Activated naive CD4-positive, alpha-beta T cell treated with anti-CD3 and anti-CD28 coated beads, Interleukin-2, amount 50 U/mL, for 72 hours (primary cell): Measurements from ENCODE around the gene C1orf53. TPM values are rescaled to one million over a fixed set of nuclear protein-coding genes. Genes with fewer than 3 reads are reported as not detected.
A peak's percentile ranks its signal among the peaks of the same experiment; 100 is the strongest.

ENCODE experiments used
- ATAC-seq, 2 donors: fragments of 150-1000 bp; cut with Tn5 transposase; 2 replicates each; pipeline ENCODE4 v1.10.0; 2021; ENCODE audit warnings: mild to moderate bottlenecking in 2 of 2, moderate library complexity in 2 of 2
- DNase-seq, 2 donors: peaks; one replicate each; pipeline ENCODE4 v3.0.0; 2021 to 2022; ENCODE audit warnings: low spot score in 2 of 2
- H3K27ac Mint-ChIP-seq, 2 donors: one replicate each; pipeline ENCODE4 v1.8.0; 2022; ENCODE audit warnings: mild to moderate bottlenecking in 2 of 2, mixed read lengths in 2 of 2
- H3K36me3 Mint-ChIP-seq, 2 donors: one replicate each; pipeline ENCODE4 v1.8.0; 2022; ENCODE audit warnings: mixed read lengths in 2 of 2
- H3K9me3 Mint-ChIP-seq, 2 donors: one replicate each; pipeline ENCODE4 v1.8.0; 2022; ENCODE audit warnings: mixed read lengths in 2 of 2
- total RNA-seq, 2 donors: library from RNA; stranded (reverse); gene quantifications; one replicate each; pipeline ENCODE4 v1.2.3, GENCODE V29; 2022

The C1orf53 gene
- total RNA-seq, 2 donors from 2014 or later: 1.9 TPM; not detected in 1

- H3K9me3 Mint-ChIP-seq: no peaks in the 10 kb centered on the region
- no peak for DNase-seq
- H3K36me3 Mint-ChIP-seq: peaks cover 1 to 9% of the 10 kb centered on the region in 2 donors
- no peak overlapping the region for H3K27ac Mint-ChIP-seq
- no peak for ATAC-seq
These were observed 12.9 kb downstream of the C1orf53 start for GRCh38 chr1:197915260-197915861.

- no peak for ATAC-seq
- H3K36me3 Mint-ChIP-seq: peaks cover 6 to 7% of the 10 kb centered on the region in 2 donors
- H3K9me3 Mint-ChIP-seq: no peaks in the 10 kb centered on the region
- DNase-seq: no peak
- H3K27ac Mint-ChIP-seq: no peak overlapping the region
These were observed 13.6 kb downstream of the C1orf53 start for GRCh38 chr1:197915862-197916499.

GRCh38 chr1:197916500-197916983 lies 14.1 kb downstream of the C1orf53 start:
- no peaks in the 10 kb centered on the region for H3K9me3 Mint-ChIP-seq
- peaks cover 10 to 11% of the 10 kb centered on the region in 2 donors for H3K36me3 Mint-ChIP-seq
- ATAC-seq: no peak
- H3K27ac Mint-ChIP-seq: no peak overlapping the region
- DNase-seq: no peak

- DNase-seq (no peak), ATAC-seq (peak; percentile 33 to 35)
- Mint-ChIP-seq H3K36me3 (peaks cover 10 to 11% of the 10 kb centered on the region in 2 donors), H3K27ac (no peak overlapping the region), H3K9me3 (no peaks in the 10 kb centered on the region)
These were observed 15.6 kb downstream of the C1orf53 start for GRCh38 chr1:197917805-197918651.

GRCh38 chr1:197918807-197919345 lies 16.4 kb downstream of the C1orf53 start:
- peaks cover 10 to 11% of the 10 kb centered on the region in 2 donors for H3K36me3 Mint-ChIP-seq
- H3K27ac Mint-ChIP-seq: no peak overlapping the region

DNA sequence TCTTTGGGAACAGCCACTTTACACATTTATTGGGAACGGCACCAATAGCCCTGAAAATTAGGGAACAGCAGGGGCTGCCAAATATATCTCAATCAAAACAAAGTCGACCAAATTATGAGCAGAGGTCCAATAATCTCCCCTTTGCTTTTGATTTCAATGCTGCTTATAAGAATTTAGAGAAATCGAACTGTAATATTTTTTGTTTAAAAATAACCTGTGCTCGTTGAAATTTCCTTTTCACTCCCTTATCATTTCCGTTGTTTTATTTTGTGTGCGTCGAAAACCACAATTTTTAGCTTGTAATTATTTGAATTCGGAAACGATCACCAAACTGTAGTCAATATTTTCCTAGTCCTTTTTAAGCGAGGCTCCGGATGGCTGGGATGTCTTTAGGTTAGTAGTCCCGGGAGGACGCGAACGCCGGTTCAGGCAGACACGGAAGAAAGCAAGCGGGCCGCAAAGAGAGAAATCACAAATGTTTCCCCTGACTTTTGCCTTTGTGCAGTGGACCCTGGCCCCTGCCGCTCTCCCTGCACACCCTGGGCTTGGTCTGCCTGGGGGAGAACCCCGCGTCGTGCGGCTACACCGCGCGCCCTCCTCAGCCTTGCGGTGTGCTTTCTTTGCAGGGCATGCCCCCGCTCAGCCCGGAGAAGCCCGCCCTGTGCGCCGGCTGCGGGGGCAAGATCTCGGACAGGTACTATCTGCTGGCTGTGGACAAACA lies 17.1 kb downstream of the C1orf53 start:
- ATAC-seq (peak in 1 of 2 donors; percentile 32), DNase-seq (no peak)
- H3K27ac Mint-ChIP-seq: no peak overlapping the region
- H3K9me3 Mint-ChIP-seq: no peaks in the 10 kb centered on the region
- H3K36me3 Mint-ChIP-seq: peaks cover 10 to 11% of the 10 kb centered on the region in 2 donors

More at GRCh38 chr1:197918807-197919345, 16.4 kb downstream of the C1orf53 start:
- ATAC-seq: no peak
- no peaks in the 10 kb centered on the region for H3K9me3 Mint-ChIP-seq
- DNase-seq: no peak

DNA sequence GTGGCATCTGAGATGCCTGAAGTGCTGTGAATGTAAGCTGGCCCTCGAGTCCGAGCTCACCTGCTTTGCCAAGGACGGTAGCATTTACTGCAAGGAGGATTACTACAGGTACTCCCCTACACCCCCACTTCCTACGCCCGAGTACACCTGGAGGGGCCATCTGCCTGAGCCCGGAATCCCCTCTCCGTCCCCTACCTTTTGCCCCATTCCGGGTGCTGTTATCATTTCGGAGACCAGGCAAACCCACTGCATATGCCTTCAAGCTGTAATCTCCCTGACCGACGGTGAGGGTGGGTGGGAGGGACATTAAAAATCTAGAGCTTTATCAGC lies 17.6 kb downstream of the C1orf53 start:
- no peaks in the 10 kb centered on the region for H3K9me3 Mint-ChIP-seq
- ATAC-seq: peak in 1 of 2 donors; percentile 7
- H3K36me3 Mint-ChIP-seq: peaks cover 10 to 11% of the 10 kb centered on the region in 2 donors
- DNase-seq: no peak
- no peak overlapping the region for H3K27ac Mint-ChIP-seq

DNA sequence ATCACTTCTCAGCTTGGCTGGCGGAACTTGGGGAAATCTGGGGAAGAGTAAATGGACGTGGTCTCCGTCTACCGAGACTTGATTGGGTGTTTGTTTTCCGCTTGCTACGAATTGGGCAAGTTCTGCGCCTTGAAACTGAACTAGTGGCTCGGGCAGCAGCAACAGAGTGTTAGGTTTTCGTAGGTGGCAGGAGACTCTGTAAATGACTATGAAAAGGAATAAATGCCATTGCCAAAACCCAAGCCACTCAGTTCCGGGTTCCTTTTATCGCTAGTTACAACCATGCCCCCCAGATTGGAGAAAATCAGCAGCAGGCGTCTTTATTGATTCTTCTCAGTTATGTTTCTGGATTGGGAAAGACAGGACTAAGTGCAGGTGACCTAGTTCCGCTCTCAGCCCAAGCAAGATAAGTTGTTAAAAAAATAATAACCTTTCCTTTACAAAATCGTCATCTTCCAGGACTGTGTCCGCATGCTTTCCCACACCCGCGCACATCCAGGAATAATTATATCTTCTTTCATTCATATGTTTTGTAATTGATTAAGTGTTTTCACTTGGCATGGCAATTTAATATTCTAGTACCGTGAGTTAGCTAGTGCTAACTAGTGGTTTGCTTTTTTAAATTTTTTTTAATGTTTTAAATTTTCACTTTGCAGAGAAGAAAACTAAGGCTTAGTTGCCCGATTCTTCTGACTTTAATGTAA lies 18.1 kb downstream of the C1orf53 start:
- no peaks in the 10 kb centered on the region for H3K9me3 Mint-ChIP-seq
- peaks cover 10 to 11% of the 10 kb centered on the region in 2 donors for H3K36me3 Mint-ChIP-seq
- ATAC-seq (peak in 1 of 2 donors; percentile 27), DNase-seq (no peak)
- H3K27ac Mint-ChIP-seq: no peak overlapping the region

DNA sequence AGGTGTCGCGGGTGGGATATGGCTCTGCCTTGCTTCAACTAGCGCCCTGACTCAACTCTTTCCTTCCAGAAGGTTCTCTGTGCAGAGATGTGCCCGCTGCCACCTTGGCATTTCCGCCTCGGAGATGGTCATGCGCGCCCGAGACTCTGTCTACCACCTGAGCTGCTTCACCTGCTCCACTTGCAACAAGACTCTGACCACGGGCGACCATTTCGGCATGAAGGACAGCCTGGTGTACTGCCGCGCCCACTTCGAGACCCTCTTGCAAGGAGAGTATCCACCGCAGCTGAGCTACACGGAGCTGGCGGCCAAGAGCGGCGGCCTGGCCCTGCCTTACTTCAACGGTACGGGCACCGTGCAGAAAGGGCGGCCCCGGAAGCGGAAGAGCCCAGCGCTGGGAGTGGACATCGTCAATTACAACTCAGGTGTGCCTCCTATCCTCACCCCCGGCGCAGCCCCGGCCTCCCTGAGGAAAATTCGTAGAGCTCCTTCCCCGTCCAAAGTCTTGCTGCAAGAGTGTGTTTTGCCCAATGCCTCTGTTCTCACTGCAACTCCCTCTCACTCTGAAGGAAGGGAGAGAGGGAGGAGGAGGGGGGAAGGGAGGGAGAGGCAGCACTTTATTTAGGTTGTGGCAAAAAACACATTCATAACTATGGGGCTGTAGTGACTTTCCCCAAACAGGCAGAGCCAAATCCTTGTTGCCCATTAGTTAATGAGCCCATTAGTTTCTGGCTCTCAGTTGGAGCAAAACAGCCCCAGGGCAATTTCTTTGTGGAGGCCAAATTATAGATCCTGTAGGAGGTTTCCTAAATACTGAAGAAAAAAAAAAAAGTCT lies 19.0 kb downstream of the C1orf53 start:
- Mint-ChIP-seq H3K9me3 (no peaks in the 10 kb centered on the region), H3K36me3 (peaks cover 10 to 11% of the 10 kb centered on the region in 2 donors), H3K27ac (no peak overlapping the region)
- DNase-seq (no peak), ATAC-seq (no peak)

GRCh38 chr1:197922070-197922390 lies 19.6 kb downstream of the C1orf53 start:
- Mint-ChIP-seq H3K36me3 (peaks cover 10 to 11% of the 10 kb centered on the region in 2 donors), H3K9me3 (no peaks in the 10 kb centered on the region), H3K27ac (no peak overlapping the region)
- ATAC-seq (no peak), DNase-seq (no peak)

DNA sequence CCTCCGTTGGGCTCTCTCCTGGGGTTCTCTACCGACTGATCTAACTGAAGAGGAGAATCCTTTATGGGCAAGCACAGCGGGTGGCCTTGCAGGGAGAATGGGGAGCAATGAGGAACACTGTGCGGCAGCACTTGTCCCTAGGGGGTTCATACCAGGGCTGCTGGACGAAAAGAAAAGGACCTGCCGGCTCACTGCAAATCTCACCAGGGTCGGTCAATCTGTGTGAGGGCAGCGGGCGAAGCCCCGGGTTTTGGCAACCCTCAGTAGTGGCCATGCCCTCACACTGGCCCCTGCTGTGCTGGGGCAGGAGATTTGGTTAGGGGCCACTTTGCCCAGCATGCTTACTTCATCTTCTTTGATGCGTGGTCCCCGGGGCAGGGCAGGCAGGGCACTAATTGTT lies 20.6 kb downstream of the C1orf53 start:
- DNase-seq (no peak), ATAC-seq (no peak)
- Mint-ChIP-seq H3K9me3 (no peaks in the 10 kb centered on the region), H3K36me3 (peaks cover 5 to 11% of the 10 kb centered on the region in 2 donors), H3K27ac (no peak overlapping the region)

GRCh38 chr1:197924516-197925123 lies 22.2 kb downstream of the C1orf53 start:
- peak; percentile 62 to 64 for ATAC-seq
- Mint-ChIP-seq H3K27ac (no peak overlapping the region), H3K9me3 (no peaks in the 10 kb centered on the region), H3K36me3 (peaks cover 5 to 11% of the 10 kb centered on the region in 2 donors)
- no peak for DNase-seq

GRCh38 chr1:197927908-197928665 lies 25.7 kb downstream of the C1orf53 start:
- no peaks in the 10 kb centered on the region for H3K9me3 Mint-ChIP-seq
- ATAC-seq: peak; percentile 11 to 56
- no peaks in the 10 kb centered on the region for H3K36me3 Mint-ChIP-seq
- H3K27ac Mint-ChIP-seq: no peak overlapping the region
- no peak for DNase-seq

GRCh38 chr1:197928849-197929336 lies 26.5 kb downstream of the C1orf53 start:
- Mint-ChIP-seq H3K36me3 (no peaks in the 10 kb centered on the region), H3K9me3 (no peaks in the 10 kb centered on the region), H3K27ac (no peak overlapping the region)
- peak; percentile 60 to 72 for ATAC-seq
- peak in 1 of 2 donors; percentile 16 for DNase-seq
